HG03095 (cell line): ENCODE data around the gene CD247.

Experiments used
- ATAC-seq: cut with Tn5 transposase; IDR thresholded peaks from one replicate; pipeline ENCODE4 v1.9.1; 2021; ENCODE audit warnings: moderate library complexity; ENCODE audit not compliant: unreplicated experiment

The CD247 gene

DNA sequence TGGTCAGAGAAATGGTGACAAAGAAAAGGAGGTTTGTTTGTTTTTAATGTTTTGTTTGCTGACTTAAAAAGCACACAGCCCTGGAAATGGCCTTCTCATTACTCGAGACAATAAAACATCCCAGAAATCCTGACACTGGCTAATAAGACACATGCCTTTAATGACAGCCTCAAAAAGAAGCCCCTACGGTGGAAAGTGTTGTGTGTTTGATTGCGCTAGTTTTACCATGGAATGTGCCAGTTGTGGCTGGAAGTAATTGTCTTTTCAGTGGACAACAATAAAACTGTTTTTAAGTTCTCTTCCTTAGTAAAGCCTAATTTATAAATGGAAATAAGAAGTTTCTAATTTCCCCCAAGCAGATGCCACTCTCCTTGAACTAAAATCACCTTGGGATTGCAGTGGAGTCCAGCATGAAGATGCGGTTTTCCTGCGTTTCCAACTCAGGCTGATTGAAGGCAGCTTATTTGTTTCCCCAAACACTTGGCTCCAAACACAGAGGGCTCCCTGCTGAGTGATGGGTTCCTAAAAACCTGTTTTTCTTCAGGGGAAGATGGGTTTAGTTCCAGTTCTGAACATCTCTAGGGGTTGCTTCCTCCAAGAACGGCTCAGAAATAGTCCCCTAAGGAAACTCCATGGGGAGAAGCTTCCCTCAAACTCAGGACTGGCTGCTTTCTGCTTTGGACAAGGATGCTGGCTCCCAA lies 54.3 kb downstream of the CD247 start:
- no peak for ATAC-seq

DNA sequence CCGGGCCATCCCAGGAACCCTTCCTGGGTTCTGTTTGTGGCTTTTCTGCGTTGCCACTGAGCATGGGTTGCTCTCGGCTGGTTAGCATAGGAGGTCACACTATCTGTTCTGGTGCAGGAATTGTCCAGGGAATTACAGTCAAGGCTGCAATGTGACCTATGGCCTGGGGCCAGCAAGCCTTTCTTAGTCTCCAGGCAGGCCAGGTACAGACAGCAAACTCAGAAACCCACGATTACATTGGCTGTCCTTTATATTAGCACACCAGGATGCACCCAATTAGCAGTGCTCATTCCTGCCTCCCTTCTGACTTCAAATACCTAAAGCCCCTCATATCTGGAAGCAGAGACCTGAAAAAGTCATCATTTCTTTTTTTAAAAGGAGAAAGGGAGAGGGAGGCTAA lies 55.2 kb downstream of the CD247 start:
- no peak for ATAC-seq

DNA sequence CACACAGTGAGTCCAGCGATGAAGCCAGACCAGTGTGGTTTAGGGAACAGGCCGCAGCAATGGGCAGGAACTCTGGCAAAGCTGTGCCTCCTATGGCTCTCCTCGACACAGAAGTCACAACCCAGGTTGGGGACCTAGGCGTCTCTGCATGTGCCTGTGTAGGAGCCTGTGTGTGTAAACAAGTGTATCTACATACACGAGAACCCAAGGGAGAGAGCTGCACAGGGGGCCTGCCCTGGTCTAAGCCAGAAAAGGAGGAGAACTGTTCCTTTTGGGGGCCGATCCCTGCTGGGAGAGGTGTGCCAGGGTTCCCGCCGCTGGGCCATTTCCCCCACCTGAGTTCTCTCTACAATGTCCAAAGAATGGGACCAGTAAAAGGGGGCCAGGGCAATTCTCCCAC lies 56.0 kb downstream of the CD247 start:
- no peak for ATAC-seq

DNA sequence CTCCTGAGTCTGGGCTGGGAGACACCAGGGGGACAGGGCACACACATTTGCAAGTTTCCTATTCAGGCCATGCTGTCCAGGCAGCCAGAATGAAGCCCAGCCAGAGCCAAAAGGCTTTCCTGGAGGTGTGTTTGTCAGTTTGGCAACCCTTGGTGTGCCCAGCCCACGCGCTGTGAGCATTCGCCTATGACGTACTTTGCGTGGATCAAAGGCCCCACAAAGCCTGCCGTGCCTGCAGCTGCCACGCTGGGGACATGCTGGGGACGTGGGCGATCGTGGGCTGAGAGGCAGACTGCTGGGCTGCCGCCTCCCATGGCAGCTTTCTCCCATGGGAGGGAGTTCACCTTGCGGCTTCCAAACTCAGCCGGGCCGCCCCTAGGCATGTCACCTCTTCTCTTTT lies 57.5 kb downstream of the CD247 start:
- ATAC-seq = no peak

DNA sequence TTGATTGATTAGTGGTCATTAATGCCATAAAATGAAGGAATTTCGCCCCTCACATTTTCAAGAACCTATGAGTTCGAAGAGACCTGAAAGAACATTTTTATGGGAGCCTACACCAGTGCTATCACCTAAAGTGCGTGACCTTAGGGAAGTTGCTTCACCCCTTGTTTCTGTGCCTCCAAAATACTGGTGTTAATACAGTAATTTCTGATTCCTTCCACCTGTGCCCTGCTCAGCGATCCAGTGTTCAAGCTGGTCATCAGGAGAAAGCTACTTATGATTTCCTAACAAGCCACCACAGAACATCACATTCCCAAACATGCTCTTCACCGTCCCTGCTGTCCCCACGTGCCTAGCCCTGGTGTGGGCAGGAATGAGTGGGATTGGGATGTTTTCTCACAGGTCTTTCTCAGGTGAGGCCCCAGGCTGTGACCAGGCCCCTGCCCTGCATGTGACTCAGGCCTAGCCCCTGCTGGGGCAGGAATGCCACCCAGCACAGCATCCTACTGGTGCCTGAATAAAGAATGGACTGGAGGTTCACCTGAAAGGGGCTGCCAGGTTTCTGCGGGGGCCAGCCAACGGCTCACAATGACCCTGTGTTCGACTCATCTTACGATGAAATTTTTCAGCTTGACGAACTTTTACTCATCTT lies 60.3 kb downstream of the CD247 start:
- ATAC-seq = no peak

DNA sequence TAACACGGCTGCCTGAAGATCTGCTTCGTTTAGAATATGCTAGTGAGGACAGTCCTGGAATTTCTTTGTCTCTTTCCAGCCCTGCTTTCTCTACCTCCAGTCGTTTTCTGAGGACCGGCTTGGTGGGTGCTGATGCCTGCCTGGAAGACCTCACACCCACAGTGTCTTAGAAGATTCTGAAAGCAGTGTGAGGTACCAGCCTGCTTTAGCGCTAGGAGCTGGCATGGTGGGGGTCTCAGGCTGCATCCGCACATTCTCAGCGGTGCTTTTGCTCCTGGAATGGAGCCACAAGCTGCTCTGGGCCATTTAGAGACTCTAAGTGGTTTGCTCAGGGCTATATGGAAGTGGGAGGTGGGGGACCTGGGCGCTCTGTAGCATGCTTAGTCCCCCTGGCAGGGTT lies 61.4 kb downstream of the CD247 start:
- ATAC-seq = no peak

DNA sequence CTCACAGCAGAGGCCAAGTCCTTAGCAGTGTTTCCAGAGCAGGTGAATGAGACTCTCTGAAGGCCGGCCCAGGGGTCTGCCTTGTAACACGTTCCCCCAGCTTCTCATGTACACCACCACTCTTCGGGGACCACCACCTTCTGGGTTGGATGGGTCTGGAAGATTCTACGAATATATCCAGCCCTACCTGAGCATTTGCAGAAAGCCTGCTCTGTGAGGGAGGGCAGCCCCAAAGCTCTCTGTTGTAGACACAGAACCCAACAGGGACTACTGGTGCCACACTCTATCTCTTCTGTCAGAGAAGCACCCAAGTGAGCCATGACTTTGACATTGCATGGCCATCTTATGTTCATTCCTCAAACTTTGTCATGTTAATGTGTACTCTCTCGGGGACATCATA lies 61.8 kb downstream of the CD247 start:
- no peak for ATAC-seq

DNA sequence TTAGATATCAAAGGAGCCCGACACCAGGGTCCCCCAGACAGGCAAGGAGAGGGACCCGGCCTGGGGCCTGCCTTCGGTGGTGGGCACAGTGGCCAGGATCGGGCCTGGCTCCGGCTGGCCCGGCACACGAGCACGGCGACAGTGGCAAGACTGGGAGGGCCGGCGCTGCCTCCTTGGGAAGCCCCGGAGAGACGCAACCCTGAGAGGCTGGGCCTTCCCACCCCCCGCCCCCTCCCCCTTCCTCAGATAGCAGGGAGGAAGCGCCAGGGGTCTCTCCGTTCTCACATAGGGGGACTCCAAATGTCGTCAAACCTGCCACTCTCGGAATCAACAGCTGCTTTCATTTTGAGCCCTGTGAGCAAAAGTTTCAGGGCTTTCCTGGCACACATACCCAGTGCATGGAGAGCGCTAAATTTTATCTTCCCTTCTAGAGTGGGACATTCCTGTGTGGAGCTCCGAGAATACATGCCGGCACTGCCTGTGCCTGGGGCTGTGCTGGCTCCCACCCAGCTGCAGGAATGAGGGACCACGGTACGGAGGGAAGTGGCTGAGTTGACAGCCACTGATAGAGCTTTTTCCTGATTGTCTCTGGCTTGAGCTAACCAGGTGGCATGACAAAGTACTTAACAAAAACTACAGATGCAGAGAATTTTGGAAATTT lies 62.4 kb downstream of the CD247 start:
- ATAC-seq = peak; percentile 42

DNA sequence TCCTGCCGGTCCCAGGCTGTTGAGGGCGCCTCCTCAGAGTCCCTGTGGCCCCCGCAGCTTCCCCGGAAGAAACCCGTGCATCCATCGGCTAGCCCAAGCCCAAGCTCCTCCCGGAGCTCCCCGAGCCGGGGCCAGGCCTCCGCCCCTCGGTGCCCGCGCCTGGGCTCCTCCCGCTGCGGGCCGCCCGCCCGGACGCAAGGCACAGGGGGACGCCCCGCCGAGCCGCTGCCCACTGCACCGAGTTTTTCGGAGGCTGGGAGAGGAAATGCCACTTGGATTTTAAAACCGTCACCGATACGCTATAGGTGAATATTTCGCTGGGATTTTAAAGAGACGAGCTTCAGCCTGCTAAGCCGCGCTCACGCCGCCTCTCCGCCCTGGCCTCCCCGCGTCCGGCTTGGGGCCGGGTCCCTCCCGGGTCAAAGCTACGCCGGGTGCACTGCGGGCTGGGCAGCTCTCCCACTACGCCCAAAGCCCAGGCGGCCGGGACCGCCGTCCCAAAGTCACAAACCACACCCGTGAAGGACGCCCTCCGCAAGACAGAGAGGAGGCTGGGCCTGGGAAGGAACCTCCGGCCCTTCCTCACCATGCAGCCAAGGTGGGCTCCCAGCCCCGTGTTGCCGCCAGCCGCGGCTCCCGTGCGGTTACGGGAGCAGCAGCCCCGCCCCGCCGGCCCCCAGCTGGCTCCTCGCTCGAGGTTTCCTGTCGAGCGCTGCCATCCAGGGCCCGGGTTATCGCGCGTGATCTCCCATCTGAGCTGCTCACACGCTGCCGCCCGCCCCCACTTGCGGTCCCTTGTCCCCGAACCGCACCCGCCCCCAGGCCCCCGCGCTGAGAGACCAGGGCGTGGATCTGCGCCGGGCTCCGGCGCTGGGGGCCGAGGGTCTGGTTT lies 63.2 kb downstream of the CD247 start:
- ATAC-seq = peak; percentile 55

DNA sequence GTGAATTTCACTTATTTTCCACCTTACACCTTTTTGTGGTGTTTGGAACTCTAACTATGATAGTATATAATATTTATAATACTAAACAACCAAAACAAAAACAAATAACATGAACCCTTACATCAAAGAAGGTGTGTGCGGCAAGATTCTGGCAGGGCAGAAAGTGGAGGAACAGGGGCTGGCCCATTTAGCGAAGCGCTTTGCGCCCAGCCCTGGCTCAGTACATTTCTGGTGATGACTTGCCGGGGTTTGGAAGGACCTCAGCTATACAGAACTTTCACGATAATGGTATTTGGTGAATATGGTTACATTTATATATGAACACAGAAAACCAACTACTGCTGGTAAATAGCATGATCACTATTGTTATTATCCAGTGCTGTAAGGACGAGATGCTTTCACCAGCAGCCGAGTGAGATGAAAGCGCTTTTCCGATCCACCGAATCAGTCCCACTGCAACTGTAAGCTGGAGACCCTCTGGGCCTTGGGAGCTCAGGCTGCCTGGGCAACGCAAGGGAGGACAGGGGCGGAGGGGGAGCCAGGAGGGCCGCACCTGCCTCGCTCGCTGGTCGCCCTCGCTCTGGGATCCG lies 63.9 kb downstream of the CD247 start:
- no peak for ATAC-seq

DNA sequence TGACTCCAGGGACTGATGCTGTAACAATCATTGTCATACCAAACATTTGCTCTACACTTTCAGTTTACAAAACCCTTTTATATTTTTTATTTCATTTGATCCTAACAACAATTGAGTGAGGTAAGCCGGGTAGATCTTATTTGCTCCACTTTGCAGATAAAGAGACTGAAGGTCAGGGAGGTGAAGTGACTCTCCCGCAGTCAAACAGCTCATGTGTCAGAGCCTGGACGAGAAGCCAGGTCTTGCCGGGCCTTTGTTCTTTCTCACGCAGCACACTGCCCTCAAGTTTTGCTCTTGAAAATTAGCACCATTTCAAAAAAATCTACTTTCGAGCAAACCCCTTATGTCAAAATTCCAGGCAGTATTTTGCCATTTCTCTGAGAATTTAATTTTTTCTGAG lies 65.2 kb downstream of the CD247 start:
- ATAC-seq = no peak

DNA sequence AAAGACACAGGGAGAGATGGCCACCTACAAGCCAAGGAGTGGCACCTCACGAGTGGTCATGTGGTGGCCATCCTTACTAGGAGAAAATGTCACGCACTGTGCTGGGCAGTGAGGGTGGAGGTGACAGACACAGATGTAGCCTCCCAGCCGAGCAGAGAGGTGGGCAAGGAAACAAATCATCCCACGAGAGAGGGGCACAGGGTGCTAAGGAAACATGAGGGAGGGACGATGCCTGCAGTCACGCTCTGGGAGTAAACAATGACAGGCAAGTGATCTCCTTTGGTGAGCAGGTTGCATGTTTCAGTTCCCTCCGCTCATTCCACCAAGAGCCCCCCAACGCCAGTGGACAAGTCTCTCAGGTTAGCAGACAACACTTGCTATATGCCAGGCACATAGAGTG lies 65.8 kb downstream of the CD247 start:
- ATAC-seq = no peak

DNA sequence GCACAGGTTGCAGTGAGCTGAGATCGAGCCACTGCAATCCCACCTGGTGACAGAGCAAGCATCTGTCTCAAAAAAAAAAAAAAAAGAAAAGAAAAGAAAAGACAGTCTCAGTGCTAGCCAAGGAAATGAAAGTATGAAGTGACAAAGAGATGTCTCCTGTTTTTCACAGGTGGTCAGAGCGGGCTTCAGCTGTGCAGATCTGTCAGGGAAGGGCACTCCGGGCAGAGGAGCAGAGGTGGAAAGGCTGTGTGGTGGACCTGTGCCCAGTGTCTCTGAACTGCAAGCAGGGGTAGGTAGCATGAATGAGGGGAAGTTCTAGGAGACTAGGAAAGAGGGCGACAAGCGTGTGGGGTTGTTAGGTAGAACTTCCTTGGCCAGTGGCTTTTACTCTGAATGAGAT lies 67.5 kb downstream of the CD247 start:
- ATAC-seq = no peak

DNA sequence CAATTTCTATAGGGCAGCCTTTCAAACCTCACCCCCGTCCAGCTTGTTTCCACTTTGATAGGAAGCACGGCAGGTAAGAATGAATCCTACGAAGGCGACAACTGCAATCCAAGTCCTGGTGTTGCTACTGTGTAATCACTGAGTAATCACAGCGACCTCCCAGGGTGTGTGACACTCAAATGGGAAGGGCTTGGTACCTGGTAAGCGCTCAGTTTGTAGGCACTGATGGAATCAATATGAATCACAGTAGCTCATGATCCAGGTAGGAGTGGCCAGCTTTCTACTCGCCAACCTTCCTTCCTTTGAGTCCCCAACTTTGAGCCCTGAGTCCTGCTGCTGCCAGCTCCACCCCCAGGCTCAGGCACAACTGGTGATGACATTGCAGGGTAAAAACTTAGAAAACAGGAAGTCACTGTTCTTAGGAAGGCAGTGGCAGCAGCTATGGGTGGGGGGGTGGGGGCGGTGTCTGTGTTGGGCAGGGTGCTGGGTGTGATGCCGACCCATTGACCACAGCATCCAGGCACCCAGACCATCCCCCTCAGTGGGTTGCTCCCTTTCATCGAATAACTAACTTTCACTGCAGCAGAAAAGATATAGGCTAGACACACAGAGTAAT lies 70.7 kb downstream of the CD247 start:
- no peak for ATAC-seq

DNA sequence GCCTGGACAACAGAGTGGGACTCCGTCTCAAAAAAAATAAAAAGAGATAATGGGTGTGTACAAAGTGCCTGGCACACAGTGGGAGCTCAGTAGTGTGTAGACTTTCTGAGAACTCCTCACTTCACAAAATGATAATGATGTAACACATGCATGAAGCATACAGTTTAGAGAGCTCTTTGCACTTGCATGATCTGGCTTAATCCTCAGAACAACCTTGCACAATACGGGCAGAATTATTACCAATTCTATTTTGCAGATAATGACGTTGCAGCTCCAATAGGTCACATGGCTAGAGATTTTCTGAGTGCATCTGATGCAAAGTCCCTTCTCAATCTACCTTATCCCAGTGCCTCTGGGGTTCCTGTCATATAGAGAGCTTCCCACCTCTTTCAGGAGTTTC lies 71.4 kb downstream of the CD247 start:
- ATAC-seq = no peak

DNA sequence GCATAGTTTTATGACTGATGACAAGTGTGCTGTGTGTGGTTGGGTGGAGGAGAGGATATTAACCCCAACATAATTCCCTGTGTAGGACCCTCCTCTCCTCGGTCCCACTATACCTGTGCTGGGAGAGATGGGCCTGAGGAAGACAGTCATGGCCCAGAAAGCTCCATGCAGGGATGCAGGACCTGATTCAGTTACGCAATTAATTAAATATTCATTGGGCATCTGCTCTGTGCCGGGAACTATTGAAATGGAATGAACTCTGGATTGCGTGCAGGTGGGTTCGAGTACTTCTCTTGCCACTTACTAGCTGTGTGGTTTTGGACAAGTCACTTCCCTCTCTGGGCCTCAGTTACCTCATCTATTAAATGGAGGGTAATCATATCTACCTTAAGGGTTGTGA lies 74.6 kb downstream of the CD247 start:
- ATAC-seq = no peak

DNA sequence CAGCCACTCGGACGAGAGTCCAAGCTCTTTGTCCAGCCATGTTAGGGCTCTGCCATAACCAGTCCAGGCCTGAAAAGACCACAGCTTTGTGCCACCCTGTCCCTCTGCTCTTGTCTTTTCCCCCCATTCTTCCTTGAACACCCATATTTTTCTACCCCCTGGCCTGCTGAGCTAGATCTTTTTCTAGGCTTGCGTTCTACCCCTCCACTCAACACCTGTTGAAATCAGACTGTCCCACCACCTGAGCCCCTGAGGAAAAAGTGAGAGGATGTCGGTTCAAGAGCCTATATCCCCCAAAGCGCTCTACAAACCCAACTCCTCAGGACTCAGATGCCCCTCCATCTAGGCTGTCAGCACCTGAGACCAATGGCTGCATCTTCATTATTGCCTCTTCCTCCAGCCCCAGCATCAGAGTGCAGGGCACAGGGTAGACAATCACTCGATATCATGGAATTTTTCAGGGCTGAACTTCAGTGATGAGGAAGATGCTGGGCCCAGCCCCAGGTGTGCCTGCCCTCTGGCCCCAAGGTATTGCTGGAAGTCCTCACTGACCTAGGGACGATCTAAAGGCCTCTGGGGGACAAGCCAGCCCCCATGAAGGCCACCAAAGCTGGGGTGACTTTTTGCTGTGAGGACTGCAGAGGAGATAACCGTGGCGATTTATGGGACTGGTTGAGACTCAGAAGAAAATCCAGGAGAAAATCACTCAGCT lies 75.3 kb downstream of the CD247 start:
- no peak for ATAC-seq

DNA sequence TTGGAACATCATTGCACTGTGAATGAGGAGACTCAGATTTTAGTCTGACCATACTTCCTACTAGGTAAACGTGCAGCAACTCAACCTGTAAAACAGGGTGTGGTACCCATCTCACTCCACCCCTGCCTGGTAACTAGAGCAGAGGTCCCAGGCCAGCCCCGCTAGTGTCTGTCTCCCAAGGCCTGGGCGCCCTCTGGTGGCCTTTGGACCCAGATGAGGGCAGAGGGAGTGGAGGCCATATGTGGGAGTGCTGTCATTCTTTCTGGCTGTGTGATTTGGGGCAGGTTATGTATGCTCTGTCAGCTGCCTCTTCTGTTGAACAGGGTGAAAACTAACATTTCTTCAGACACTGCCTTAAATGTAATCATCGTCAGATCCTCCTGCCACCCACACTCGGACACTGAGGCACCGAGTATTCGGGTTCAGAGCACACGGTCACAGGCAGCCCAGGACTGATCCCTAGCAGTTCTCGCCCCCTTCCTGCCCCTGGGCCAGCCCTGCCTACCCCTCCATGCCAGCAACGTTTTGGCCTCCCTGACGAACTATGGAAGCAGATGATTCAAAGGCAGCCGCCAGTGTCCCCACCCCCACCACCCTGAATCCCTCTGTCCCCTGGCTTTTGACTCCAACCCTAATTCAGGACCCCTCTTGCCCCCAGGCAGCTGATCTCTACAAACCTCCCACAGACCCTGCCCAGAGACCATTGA lies 76.0 kb downstream of the CD247 start:
- peak; percentile 87 for ATAC-seq

DNA sequence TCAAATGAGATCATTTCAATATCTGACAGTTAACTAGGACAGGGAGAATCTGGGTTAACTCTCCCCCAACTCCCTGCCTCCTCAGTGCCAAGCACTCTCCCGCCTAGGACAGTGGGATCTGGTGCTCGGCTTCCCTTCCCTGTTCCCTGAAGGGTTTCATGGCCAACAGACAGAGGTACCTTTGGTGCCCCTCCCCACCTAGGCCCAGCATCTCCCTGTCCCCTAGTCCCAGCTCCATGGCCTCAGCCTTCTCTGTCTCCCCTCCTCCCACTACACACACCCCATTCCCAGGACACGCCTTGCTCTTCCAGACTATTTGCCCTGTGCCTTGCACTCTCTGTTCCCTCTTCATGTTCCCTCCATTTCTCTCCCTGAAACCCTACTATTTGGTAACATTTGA lies 77.1 kb downstream of the CD247 start:
- ATAC-seq = no peak
